Neural crest cell (in vitro differentiated cells): ENCODE data around the gene IGLL1. TPM values are rescaled to one million over a fixed set of nuclear protein-coding genes. Genes with fewer than 3 reads are reported as not detected.

Experiments
- DNase-seq: peaks from one replicate; pipeline ENCODE4 v3.0.0; 2021; ENCODE audit warnings: low read depth, mixed read lengths, low spot score
- H3K27ac Mint-ChIP-seq: one replicate; pipeline ENCODE4 v1.8.0; 2021; ENCODE audit warnings: mild to moderate bottlenecking, mixed read lengths; ENCODE audit not compliant: unreplicated experiment
- H3K27me3 Mint-ChIP-seq: 2 replicates; pipeline ENCODE4 v1.8.0; 2021; ENCODE audit warnings: low read depth, mild to moderate bottlenecking, mixed read lengths
- H3K36me3 Mint-ChIP-seq: 2 replicates; pipeline ENCODE4 v1.8.0; 2021; ENCODE audit warnings: low read depth, mild to moderate bottlenecking, mixed read lengths
- H3K4me1 Mint-ChIP-seq: 2 replicates; pipeline ENCODE4 v1.8.0; 2021; ENCODE audit warnings: mixed read lengths
- H3K4me3 Mint-ChIP-seq: one replicate; pipeline ENCODE4 v1.8.0; 2021; ENCODE audit warnings: mild to moderate bottlenecking, mixed read lengths
- H3K9me3 Mint-ChIP-seq: 2 replicates; pipeline ENCODE4 v1.8.0; 2021; ENCODE audit warnings: mixed read lengths
- total RNA-seq: library from RNA; stranded (reverse); gene quantifications from 2 replicates; pipeline ENCODE4 v1.2.1, GENCODE V29; 2021
- TF ChIP-seq, protein P1 (sequence below): fragments of 200-600 bp; sonication (generic); conservative IDR thresholded peaks from 2 replicates; pipeline ENCODE4 v1.5.0; 2021; ENCODE audit warnings: antibody characterized with exemption, mild to moderate bottlenecking

Gene IGLL1
- total RNA-seq, 1 donor from 2014 or later, result not detected

DNA sequence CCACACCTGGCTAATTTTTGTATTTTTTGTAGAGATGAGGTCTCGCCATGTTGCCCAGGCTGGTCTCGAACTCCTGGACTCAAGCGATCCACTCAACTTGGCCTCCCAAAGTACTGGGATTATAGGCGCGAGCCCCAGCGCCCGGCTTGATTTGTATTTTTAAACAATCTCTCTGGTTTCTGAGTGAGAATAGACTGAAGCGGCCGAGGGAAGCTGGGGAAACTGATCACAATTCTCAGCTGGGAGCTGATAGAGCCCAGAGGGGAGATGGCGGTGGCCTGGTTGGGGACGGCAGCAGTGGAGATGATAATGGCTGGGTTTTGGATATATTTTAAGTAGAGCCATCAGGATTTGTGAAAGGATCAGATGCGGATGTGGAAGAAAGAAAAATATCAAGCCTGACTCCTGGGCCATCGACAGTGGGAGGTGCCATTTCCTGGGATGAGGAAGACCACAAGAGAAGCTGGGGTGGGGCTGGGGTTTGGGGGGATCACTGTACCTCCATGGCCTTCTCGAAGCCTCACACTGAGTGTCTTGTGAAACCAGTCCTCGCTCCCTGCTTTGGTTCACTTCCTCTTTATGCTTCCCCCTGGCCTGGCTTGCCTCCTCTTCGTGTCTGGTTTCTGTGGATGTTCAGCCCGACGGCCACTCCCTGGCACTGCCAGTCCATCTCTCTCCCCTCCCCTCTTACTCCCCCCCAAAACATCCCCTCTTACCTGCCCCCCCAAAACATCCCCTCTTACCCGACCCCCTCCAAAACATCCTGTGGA is 51.9 kb downstream of the IGLL1 start:
- no peak overlapping the region for H3K27ac Mint-ChIP-seq

DNA sequence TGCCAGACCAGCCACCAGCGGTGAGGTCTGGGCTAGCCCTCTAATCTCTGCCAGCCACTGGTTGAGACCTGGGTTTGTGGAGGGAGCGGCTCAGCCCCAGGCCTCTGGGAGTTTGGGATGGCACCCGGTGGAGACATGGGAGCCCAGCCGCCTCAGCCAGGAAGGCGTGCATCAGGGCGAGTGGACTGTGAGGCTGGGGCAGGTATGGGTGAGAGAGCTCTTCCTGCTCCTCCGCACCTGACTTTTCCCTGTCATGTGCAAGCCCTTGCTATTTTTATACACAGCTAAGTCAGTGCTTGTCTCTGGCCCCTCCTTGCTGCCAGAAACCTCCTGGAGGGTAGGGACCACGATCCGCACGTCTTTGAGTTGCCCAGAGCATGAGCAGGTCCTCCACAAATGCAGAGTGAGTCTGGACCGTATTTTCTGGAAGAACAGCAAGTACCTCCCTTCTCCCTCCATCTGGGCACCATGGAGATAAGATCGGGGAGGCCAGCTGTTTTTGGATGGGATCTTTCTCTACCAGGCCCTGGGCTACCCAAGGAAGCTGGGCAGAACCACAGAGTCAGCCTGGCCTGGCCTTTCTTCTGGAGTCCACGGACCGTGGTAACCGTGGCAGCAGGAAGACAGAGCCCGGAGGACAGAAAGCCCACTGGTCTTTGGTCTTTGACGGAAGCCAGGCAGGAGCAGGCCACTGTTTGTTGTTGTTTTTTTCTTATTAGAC is 53.3 kb downstream of the IGLL1 start:
- Mint-ChIP-seq H3K9me3 (peaks cover 3% of the 10 kb centered on the region), H3K27me3 (no peaks in the 10 kb centered on the region), H3K4me3 (no peak overlapping the region), H3K36me3 (no peaks in the 10 kb centered on the region), H3K27ac (no peak overlapping the region), H3K4me1 (peaks cover 39% of the 10 kb centered on the region)
- TF ChIP-seq, protein P1, sequence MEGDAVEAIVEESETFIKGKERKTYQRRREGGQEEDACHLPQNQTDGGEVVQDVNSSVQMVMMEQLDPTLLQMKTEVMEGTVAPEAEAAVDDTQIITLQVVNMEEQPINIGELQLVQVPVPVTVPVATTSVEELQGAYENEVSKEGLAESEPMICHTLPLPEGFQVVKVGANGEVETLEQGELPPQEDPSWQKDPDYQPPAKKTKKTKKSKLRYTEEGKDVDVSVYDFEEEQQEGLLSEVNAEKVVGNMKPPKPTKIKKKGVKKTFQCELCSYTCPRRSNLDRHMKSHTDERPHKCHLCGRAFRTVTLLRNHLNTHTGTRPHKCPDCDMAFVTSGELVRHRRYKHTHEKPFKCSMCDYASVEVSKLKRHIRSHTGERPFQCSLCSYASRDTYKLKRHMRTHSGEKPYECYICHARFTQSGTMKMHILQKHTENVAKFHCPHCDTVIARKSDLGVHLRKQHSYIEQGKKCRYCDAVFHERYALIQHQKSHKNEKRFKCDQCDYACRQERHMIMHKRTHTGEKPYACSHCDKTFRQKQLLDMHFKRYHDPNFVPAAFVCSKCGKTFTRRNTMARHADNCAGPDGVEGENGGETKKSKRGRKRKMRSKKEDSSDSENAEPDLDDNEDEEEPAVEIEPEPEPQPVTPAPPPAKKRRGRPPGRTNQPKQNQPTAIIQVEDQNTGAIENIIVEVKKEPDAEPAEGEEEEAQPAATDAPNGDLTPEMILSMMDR, result no peak
- no peak for DNase-seq

More for the DNA sequence above, 51.9 kb downstream of the IGLL1 start:
- no peaks in the 10 kb centered on the region for H3K27me3 Mint-ChIP-seq
- peaks cover 3% of the 10 kb centered on the region for H3K9me3 Mint-ChIP-seq
- no peaks in the 10 kb centered on the region for H3K36me3 Mint-ChIP-seq
- H3K4me3 Mint-ChIP-seq, result no peak overlapping the region
- DNase-seq, result no peak
- peaks cover 39% of the 10 kb centered on the region for H3K4me1 Mint-ChIP-seq
- TF ChIP-seq, protein P1, result no peak

DNA sequence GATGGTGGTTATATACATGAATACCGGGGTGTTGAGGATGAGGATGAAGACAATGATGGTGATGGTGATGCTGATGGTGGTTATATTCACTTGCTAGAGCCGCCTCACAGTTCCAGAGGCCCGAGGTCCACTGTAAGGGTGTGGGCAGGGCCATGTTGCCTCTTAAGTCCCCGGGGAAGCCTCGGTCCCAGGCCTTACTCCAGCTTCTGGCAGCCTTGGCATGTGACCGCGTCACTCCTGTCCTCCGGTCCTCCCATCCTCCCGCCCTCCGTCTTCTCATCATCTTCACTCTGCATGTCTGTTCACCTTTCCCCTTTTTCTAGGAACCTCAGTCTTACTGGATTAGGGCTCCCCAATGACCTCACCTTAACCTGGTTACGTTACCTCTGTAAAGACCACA is 54.6 kb downstream of the IGLL1 start:
- Mint-ChIP-seq H3K9me3 (peaks cover 3% of the 10 kb centered on the region), H3K27ac (peak overlapping the region; percentile 88), H3K4me1 (peaks cover 48% of the 10 kb centered on the region), H3K36me3 (no peaks in the 10 kb centered on the region), H3K4me3 (no peak overlapping the region), H3K27me3 (no peaks in the 10 kb centered on the region)
- DNase-seq, result no peak
- TF ChIP-seq, protein P1, result no peak

DNA sequence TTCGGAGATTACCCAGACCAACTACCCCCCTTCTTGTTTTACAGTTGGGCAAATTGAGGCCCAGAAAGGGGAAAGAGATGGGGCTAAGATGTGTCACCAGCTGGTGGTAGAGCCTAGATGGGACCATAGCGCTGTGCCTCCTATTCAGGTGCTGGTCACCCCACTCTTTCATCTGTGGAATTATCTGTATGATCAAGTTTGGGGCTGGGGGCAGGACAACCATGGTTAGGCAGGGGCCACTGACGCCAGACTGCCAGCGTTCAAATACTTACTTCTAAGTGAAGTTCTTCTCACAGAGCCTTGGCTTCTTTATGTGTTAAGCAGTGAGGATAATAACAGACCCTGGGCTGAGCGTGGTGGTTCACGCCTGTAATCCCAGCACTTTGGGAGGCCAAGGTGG is 55.9 kb downstream of the IGLL1 start:
- H3K27me3 Mint-ChIP-seq, result no peaks in the 10 kb centered on the region

DNA sequence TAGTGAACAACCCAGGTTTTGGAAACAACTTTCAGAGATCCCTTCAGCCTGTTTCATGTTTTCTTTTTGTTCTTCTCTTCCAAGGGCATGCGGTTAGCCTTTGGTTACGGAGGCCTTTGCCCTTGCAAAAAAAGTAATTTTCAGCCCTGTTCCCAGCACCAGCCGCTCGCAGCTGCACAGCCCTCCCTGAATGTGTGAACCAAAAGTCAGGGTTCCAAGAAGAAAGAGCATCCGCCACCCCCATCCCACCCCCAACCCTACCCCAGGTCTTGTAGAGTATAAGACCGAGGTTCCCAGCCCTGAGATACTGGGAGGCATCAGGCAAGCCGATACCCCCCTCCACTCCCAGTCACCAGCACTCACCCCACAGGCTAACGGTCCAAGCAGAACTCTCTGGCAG is 56.4 kb downstream of the IGLL1 start:
- H3K4me3 Mint-ChIP-seq, result no peak overlapping the region
- TF ChIP-seq, protein P1, result no peak
- no peaks in the 10 kb centered on the region for H3K27me3 Mint-ChIP-seq

More for the DNA sequence above, 55.9 kb downstream of the IGLL1 start:
- no peak overlapping the region for H3K27ac Mint-ChIP-seq
- no peak for DNase-seq
- no peaks in the 10 kb centered on the region for H3K36me3 Mint-ChIP-seq
- TF ChIP-seq, protein P1, result no peak
- H3K9me3 Mint-ChIP-seq, result peaks cover 3% of the 10 kb centered on the region
- H3K4me3 Mint-ChIP-seq, result no peak overlapping the region
- H3K4me1 Mint-ChIP-seq, result peaks cover 56% of the 10 kb centered on the region

More for the DNA sequence above, 56.4 kb downstream of the IGLL1 start:
- Mint-ChIP-seq H3K27ac (no peak overlapping the region), H3K9me3 (peaks cover 3% of the 10 kb centered on the region), H3K4me1 (peaks cover 56% of the 10 kb centered on the region), H3K36me3 (no peaks in the 10 kb centered on the region)
- no peak for DNase-seq

Other genes starting within 250 kb of the IGLL1 start
- gene DRICH1, start 52.0 kb upstream of the IGLL1 start, total RNA-seq, result 0.43 TPM in 1 of 2 replicates, not detected in the other
- not detected in 2 replicates for gene RGL4, start 110.7 kb upstream of the IGLL1 start, total RNA-seq
- gene ZNF70, start 170.8 kb upstream of the IGLL1 start, total RNA-seq, result 11.4 and 13.0 TPM in 2 replicates
- gene VPREB3, start 174.1 kb upstream of the IGLL1 start, total RNA-seq, result not detected in 2 replicates
- 0.41 and 0.79 TPM in 2 replicates for gene C22orf15, start 182.7 kb upstream of the IGLL1 start, total RNA-seq
- gene CHCHD10, start 187.7 kb upstream of the IGLL1 start, total RNA-seq, result 35.8 and 38.8 TPM in 2 replicates
- gene MMP11, start 192.6 kb upstream of the IGLL1 start, total RNA-seq, result 10.8 and 11.2 TPM in 2 replicates
- gene SMARCB1, start 206.7 kb upstream of the IGLL1 start, total RNA-seq, result 222 and 244 TPM in 2 replicates